ENCODE results near the gene F2R. TPM values are rescaled to one million over a fixed set of nuclear protein-coding genes. Genes with fewer than 3 reads are reported as not detected.

The F2R gene
- total and polyA plus RNA-seq, 2 of the 8 experiments (the other 6 are each of a cell fraction or from before 2014, with no cell fraction given): 23.8 to 29.1 TPM

DNA sequence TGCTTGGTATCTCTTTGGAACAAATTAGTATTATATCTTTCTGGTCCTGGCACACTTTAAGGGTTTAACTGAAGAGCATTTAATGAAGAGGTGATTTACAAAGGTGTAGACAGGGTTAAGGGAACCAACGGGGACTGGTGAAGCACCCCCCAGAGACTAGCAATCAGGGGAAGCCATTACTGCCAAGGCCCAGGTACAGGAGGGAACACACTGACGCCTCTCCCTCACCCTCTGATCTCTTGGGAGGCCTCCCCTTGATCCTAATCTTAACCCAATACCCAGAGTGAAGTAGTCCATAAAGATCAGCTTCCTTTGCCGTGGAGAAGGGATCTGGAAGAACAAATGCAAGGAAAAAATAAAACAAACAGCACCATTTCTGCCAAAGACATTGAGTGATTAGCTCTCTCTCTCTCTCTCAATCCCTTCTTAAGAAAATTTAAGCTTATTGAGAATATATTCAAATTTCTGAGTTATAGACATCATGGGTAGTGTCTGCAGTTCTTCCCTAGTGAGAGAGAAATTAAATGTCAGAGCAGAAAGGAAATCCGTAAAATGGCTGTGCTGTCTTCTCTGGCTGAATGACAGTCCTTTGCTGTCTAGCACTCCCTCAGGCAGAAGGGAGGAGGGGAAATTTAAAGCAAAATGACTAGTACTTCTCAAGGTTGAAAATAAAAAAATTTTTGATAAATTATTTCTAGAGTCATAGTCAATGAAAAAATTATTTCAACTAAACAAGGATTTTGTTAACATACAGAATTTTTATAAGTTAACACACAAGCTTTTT, 20.0 kb downstream of the F2R start (continued):
- TF ChIP-seq, protein P1, sequence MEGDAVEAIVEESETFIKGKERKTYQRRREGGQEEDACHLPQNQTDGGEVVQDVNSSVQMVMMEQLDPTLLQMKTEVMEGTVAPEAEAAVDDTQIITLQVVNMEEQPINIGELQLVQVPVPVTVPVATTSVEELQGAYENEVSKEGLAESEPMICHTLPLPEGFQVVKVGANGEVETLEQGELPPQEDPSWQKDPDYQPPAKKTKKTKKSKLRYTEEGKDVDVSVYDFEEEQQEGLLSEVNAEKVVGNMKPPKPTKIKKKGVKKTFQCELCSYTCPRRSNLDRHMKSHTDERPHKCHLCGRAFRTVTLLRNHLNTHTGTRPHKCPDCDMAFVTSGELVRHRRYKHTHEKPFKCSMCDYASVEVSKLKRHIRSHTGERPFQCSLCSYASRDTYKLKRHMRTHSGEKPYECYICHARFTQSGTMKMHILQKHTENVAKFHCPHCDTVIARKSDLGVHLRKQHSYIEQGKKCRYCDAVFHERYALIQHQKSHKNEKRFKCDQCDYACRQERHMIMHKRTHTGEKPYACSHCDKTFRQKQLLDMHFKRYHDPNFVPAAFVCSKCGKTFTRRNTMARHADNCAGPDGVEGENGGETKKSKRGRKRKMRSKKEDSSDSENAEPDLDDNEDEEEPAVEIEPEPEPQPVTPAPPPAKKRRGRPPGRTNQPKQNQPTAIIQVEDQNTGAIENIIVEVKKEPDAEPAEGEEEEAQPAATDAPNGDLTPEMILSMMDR (IDR thresholded peaks at IDR 0.05; ENCODE audit: control extremely low read depth in 1 of 3, insufficient read depth in 1 of 3, low read depth in 1 of 3, low read length in 3 of 3): no peak
- TF ChIP-seq, protein P2, sequence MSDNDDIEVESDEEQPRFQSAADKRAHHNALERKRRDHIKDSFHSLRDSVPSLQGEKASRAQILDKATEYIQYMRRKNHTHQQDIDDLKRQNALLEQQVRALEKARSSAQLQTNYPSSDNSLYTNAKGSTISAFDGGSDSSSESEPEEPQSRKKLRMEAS (IDR thresholded peaks at IDR 0.05): no peak
- TF ChIP-seq POLR2A (IDR thresholded peaks at IDR 0.05; ENCODE audit: control extremely low read depth in 1 of 2, low read depth in 2 of 2, low read length in 2 of 2): no peak
- TF ChIP-seq CREB1 (IDR thresholded peaks at IDR 0.05): no peak
- no peak for TF ChIP-seq RNF2 (IDR thresholded peaks at IDR 0.05; ENCODE audit: borderline replicate concordance, low read depth, low read length, missing control alignments, poor library complexity, severe bottlenecking)

All from H1 (cell line).